ENCODE data around the gene DHRSX. TPM values are rescaled to one million over a fixed set of nuclear protein-coding genes. Genes with fewer than 3 reads are reported as not detected.

The DHRSX gene
- total and polyA plus RNA-seq, 9 of the 15 experiments (the other 6 are each of a cell fraction or from before 2014, with no cell fraction given): 0.59 to 11.0 (median 6.2) TPM

DNA sequence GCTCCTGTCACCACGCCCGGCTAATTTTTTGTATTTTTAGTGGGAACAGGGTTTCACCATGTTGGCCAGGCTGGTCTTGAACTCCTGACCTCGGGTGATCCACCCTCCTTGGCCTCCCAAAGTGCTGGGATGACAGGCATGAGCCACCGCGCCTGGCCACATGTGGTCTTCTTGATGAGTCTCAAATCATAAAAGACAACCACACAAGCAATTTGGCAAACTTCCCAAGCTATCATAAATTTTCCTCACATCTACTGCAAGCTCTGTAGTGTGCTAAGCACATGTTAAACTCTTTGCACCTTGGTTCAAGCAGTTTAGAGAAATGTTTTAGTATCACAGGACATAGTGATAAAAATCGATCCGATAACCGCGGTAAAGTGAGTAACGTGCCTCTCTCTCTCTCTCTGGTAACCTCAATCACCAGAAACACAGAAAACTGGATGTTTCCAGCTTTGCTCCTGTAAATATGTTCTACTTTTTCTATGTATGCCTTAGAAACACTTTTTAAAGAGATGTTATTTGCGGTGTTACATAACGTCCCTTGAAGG, 256.8 kb downstream of the DHRSX start (continued):
- TF ChIP-seq RCOR1 (IDR thresholded peaks at IDR 0.05; ENCODE audit: borderline replicate concordance in 1 of 2, low read depth in 2 of 2, low read length in 2 of 2) (no peak), L3MBTL2 (IDR thresholded peaks at IDR 0.05) (0 out of 2 replicates have a peak, but pooled peaks have one; percentile 26)
- TF ChIP-seq, protein P1, sequence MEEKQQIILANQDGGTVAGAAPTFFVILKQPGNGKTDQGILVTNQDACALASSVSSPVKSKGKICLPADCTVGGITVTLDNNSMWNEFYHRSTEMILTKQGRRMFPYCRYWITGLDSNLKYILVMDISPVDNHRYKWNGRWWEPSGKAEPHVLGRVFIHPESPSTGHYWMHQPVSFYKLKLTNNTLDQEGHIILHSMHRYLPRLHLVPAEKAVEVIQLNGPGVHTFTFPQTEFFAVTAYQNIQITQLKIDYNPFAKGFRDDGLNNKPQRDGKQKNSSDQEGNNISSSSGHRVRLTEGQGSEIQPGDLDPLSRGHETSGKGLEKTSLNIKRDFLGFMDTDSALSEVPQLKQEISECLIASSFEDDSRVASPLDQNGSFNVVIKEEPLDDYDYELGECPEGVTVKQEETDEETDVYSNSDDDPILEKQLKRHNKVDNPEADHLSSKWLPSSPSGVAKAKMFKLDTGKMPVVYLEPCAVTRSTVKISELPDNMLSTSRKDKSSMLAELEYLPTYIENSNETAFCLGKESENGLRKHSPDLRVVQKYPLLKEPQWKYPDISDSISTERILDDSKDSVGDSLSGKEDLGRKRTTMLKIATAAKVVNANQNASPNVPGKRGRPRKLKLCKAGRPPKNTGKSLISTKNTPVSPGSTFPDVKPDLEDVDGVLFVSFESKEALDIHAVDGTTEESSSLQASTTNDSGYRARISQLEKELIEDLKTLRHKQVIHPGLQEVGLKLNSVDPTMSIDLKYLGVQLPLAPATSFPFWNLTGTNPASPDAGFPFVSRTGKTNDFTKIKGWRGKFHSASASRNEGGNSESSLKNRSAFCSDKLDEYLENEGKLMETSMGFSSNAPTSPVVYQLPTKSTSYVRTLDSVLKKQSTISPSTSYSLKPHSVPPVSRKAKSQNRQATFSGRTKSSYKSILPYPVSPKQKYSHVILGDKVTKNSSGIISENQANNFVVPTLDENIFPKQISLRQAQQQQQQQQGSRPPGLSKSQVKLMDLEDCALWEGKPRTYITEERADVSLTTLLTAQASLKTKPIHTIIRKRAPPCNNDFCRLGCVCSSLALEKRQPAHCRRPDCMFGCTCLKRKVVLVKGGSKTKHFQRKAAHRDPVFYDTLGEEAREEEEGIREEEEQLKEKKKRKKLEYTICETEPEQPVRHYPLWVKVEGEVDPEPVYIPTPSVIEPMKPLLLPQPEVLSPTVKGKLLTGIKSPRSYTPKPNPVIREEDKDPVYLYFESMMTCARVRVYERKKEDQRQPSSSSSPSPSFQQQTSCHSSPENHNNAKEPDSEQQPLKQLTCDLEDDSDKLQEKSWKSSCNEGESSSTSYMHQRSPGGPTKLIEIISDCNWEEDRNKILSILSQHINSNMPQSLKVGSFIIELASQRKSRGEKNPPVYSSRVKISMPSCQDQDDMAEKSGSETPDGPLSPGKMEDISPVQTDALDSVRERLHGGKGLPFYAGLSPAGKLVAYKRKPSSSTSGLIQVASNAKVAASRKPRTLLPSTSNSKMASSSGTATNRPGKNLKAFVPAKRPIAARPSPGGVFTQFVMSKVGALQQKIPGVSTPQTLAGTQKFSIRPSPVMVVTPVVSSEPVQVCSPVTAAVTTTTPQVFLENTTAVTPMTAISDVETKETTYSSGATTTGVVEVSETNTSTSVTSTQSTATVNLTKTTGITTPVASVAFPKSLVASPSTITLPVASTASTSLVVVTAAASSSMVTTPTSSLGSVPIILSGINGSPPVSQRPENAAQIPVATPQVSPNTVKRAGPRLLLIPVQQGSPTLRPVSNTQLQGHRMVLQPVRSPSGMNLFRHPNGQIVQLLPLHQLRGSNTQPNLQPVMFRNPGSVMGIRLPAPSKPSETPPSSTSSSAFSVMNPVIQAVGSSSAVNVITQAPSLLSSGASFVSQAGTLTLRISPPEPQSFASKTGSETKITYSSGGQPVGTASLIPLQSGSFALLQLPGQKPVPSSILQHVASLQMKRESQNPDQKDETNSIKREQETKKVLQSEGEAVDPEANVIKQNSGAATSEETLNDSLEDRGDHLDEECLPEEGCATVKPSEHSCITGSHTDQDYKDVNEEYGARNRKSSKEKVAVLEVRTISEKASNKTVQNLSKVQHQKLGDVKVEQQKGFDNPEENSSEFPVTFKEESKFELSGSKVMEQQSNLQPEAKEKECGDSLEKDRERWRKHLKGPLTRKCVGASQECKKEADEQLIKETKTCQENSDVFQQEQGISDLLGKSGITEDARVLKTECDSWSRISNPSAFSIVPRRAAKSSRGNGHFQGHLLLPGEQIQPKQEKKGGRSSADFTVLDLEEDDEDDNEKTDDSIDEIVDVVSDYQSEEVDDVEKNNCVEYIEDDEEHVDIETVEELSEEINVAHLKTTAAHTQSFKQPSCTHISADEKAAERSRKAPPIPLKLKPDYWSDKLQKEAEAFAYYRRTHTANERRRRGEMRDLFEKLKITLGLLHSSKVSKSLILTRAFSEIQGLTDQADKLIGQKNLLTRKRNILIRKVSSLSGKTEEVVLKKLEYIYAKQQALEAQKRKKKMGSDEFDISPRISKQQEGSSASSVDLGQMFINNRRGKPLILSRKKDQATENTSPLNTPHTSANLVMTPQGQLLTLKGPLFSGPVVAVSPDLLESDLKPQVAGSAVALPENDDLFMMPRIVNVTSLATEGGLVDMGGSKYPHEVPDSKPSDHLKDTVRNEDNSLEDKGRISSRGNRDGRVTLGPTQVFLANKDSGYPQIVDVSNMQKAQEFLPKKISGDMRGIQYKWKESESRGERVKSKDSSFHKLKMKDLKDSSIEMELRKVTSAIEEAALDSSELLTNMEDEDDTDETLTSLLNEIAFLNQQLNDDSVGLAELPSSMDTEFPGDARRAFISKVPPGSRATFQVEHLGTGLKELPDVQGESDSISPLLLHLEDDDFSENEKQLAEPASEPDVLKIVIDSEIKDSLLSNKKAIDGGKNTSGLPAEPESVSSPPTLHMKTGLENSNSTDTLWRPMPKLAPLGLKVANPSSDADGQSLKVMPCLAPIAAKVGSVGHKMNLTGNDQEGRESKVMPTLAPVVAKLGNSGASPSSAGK (IDR thresholded peaks at IDR 0.05): 0 out of 2 replicates have a peak, but pooled peaks have one; percentile 23
